H9 (cell line): ENCODE results near the gene LAIR2. TPM values are rescaled to one million over a fixed set of nuclear protein-coding genes. Genes with fewer than 3 reads are reported as not detected.
"Not testable (repeated sequence)": the region's sequence is repeated elsewhere in the genome, so short reads cannot be mapped to it uniquely, and the experiment has no call there.

ENCODE experiments used
- DNase-seq: peaks from one replicate; pipeline ENCODE4 v3.0.0-alpha.2; 2017
- H2AFZ ChIP-seq: one replicate; pipeline ENCODE4 v1.6.1; 2013; ENCODE audit warnings: mild to moderate bottlenecking, low read length, control low read depth, moderate library complexity
- H2AK5ac ChIP-seq: 2 replicates; pipeline ENCODE4 v1.6.1; 2013; ENCODE audit warnings: low read length, control low read depth, mixed read lengths; ENCODE audit not compliant: insufficient read length
- H2BK120ac ChIP-seq: one replicate; pipeline ENCODE4 v1.6.1; 2013; ENCODE audit warnings: low read depth, mild to moderate bottlenecking, low read length, control low read depth, inconsistent platforms; ENCODE audit not compliant: poor library complexity, severe bottlenecking
- H2BK12ac ChIP-seq: 2 replicates; pipeline ENCODE4 v1.6.1; 2013; ENCODE audit warnings: low read length, control low read depth, mixed read lengths, low read depth; ENCODE audit not compliant: insufficient read length
- H2BK15ac ChIP-seq: 2 replicates; pipeline ENCODE4 v1.6.1; 2013; ENCODE audit warnings: low read depth, low read length, control low read depth
- H2BK20ac ChIP-seq: one replicate; pipeline ENCODE4 v1.6.1; 2013; ENCODE audit warnings: low read depth, mild to moderate bottlenecking, low read length, control low read depth, inconsistent platforms; ENCODE audit not compliant: poor library complexity, severe bottlenecking
- H2BK5ac ChIP-seq: 2 replicates; pipeline ENCODE4 v1.6.1; 2013; ENCODE audit warnings: low read length, control low read depth, mixed read lengths; ENCODE audit not compliant: insufficient read length
- H3K14ac ChIP-seq: 2 replicates; pipeline ENCODE4 v1.6.1; 2013; ENCODE audit warnings: low read length, control low read depth; ENCODE audit not compliant: insufficient read depth
- H3K18ac ChIP-seq: 2 replicates; pipeline ENCODE4 v1.6.1; 2013; ENCODE audit warnings: low read depth, mild to moderate bottlenecking, mixed read lengths, low read length, control low read depth; ENCODE audit not compliant: insufficient read length
- H3K23ac ChIP-seq: 2 replicates; pipeline ENCODE4 v1.6.1; 2013; ENCODE audit warnings: low read length, control low read depth, mixed read lengths, low read depth; ENCODE audit not compliant: insufficient read length
- H3K23me2 ChIP-seq: 2 replicates; pipeline ENCODE4 v1.6.1; 2013; ENCODE audit warnings: low read depth, mild to moderate bottlenecking, mixed read lengths, low read length, control low read depth; ENCODE audit not compliant: insufficient read length, poor library complexity, severe bottlenecking
- H3K27ac ChIP-seq: 2 replicates; pipeline ENCODE4 v1.5.1; 2013; ENCODE audit warnings: low read length, control low read depth, mixed read lengths, low read depth; ENCODE audit not compliant: insufficient read length
- H3K27me3 ChIP-seq: 2 replicates; pipeline ENCODE4 v1.6.1; 2013; ENCODE audit warnings: low read length, control low read depth, inconsistent platforms; ENCODE audit not compliant: insufficient read depth
- H3K4ac ChIP-seq: 2 replicates; pipeline ENCODE4 v1.6.1; 2013; ENCODE audit warnings: low read depth, mild to moderate bottlenecking, control low read depth, inconsistent platforms, low read length, moderate library complexity
- H3K4me1 ChIP-seq: 2 replicates; pipeline ENCODE4 v1.6.1; 2013; ENCODE audit warnings: low read length, control low read depth, inconsistent platforms; ENCODE audit not compliant: insufficient read depth
- H3K4me2 ChIP-seq: 2 replicates; pipeline ENCODE4 v1.6.1; 2013; ENCODE audit warnings: low read length, control low read depth, mixed read lengths; ENCODE audit not compliant: insufficient read length, insufficient read depth
- H3K56ac ChIP-seq: 2 replicates; pipeline ENCODE4 v1.6.1; 2013; ENCODE audit warnings: low read depth, mild to moderate bottlenecking, mixed read lengths, low read length, control low read depth; ENCODE audit not compliant: insufficient read length
- H3K79me1 ChIP-seq: 2 replicates; pipeline ENCODE4 v1.6.1; 2013; ENCODE audit warnings: low read depth, mild to moderate bottlenecking, moderate library complexity, low read length, control low read depth, inconsistent platforms; ENCODE audit not compliant: insufficient read depth, poor library complexity, severe bottlenecking
- H3K79me2 ChIP-seq: 2 replicates; pipeline ENCODE4 v1.6.1; 2013; ENCODE audit warnings: low read length, control low read depth, inconsistent platforms; ENCODE audit not compliant: insufficient read depth
- H3K9ac ChIP-seq: 2 replicates; pipeline ENCODE4 v1.6.1; 2013; ENCODE audit warnings: low read length, control low read depth, mixed read lengths; ENCODE audit not compliant: insufficient read length; ENCODE audit errors: extremely low read depth
- H3K9me3 ChIP-seq: one replicate; pipeline ENCODE4 v1.6.1; 2013; ENCODE audit warnings: low read depth, low read length, inconsistent platforms; ENCODE audit not compliant: control insufficient read depth
- H3T11ph ChIP-seq: one replicate; pipeline ENCODE4 v1.6.1; 2013; ENCODE audit warnings: mild to moderate bottlenecking, low read length, control low read depth, inconsistent platforms
- H4K20me1 ChIP-seq: one replicate; pipeline ENCODE4 v1.6.1; 2013; ENCODE audit not compliant: control insufficient read depth, insufficient read length, insufficient read depth
- H4K5ac ChIP-seq: 2 replicates; pipeline ENCODE4 v1.6.1; 2013; ENCODE audit warnings: low read depth, mild to moderate bottlenecking, mixed read lengths, low read length, control low read depth; ENCODE audit not compliant: insufficient read length
- H4K8ac ChIP-seq: replicated peaks from 2 replicates; pipeline ENCODE4 v1.6.1; 2013; ENCODE audit warnings: low read length, control low read depth, mixed read lengths, low read depth; ENCODE audit not compliant: insufficient read length
- H4K91ac ChIP-seq: 2 replicates; pipeline ENCODE4 v1.6.1; 2013; ENCODE audit warnings: low read depth, mild to moderate bottlenecking, moderate library complexity, mixed read lengths, low read length, control low read depth; ENCODE audit not compliant: insufficient read length
- H3K27ac Mint-ChIP-seq, 3 experiments: 2 replicates in 2 of 3; 3 replicates in 1 of 3; pipeline ENCODE4 v1.8.0; 2020 to 2021; ENCODE audit warnings: mixed read lengths in 3 of 3, mild to moderate bottlenecking in 1 of 3, moderate library complexity in 1 of 3
- H3K27me3 Mint-ChIP-seq: 2 replicates; pipeline ENCODE4 v1.8.0; 2021; ENCODE audit warnings: low read depth, mild to moderate bottlenecking, moderate library complexity, mixed read lengths
- H3K36me3 Mint-ChIP-seq, 3 experiments: 2 replicates in 2 of 3; 3 replicates in 1 of 3; pipeline ENCODE4 v1.8.0; 2020 to 2021; ENCODE audit warnings: low read depth in 3 of 3, mixed read lengths in 3 of 3; ENCODE audit not compliant: insufficient read depth in 1 of 3
- H3K4me1 Mint-ChIP-seq, 2 experiments: 2 replicates each; pipeline ENCODE4 v1.8.0; 2020; ENCODE audit warnings: mixed read lengths in 2 of 2
- H3K4me3 Mint-ChIP-seq, 2 experiments: 2 replicates in 1 of 2; 3 replicates in 1 of 2; pipeline ENCODE4 v1.8.0; 2020 to 2021; ENCODE audit warnings: mild to moderate bottlenecking in 2 of 2, mixed read lengths in 2 of 2, moderate library complexity in 1 of 2
- H3K9me3 Mint-ChIP-seq, 2 experiments: 2 replicates in 1 of 2; 3 replicates in 1 of 2; pipeline ENCODE4 v1.8.0; 2020; ENCODE audit warnings: mild to moderate bottlenecking in 2 of 2, mixed read lengths in 2 of 2, moderate library complexity in 1 of 2
- WGBS: extraction: QIAGEN DNeasy Blood & Tissue Kit; methylation state at CpG from one replicate; pipeline ENCODE4 v1.1.7; 2013; ENCODE audit warnings: missing lambda C conversion rate, low lambda C conversion rate, mixed read lengths; ENCODE audit not compliant: insufficient read length; ENCODE audit errors: extremely low coverage; 5-methylcytosine and 5-hydroxymethylcytosine counted together
- total RNA-seq: library from RNA; stranded (reverse); gene quantifications from 2 replicates; pipeline ENCODE4 v1.2.1, GENCODE V29; 2021
- TF ChIP-seq, protein P1 (sequence below): fragments of 200-600 bp; sonication (generic); conservative IDR thresholded peaks from 3 replicates; pipeline ENCODE4 v1.8.0; 2021; ENCODE audit warnings: antibody characterized with exemption, mild to moderate bottlenecking

LAIR2 gene
- total RNA-seq, 1 experiment from 2014 or later = not detected

- H3K23me2 ChIP-seq = peaks cover 11% of the 10 kb centered on the region
- H4K91ac ChIP-seq = no peak overlapping the region
- no peaks in the 10 kb centered on the region for H4K20me1 ChIP-seq
- H3K9ac ChIP-seq = no peak overlapping the region
- H2AK5ac ChIP-seq = no peak overlapping the region
- H4K5ac ChIP-seq = no peak overlapping the region
- H3K79me1 ChIP-seq = no peaks in the 10 kb centered on the region
- no peak overlapping the region for H3K23ac ChIP-seq
- H3K4me1 Mint-ChIP-seq = peaks cover 14 to 17% of the 10 kb centered on the region in 2 experiments
- no peak for DNase-seq
- no peak overlapping the region for H2BK5ac ChIP-seq
- no peak overlapping the region for H2BK15ac ChIP-seq
- no CpG with 5 or more reads among the region's 49 CpGs for WGBS
- no peaks in the 10 kb centered on the region for H3K79me2 ChIP-seq
- no peaks in the 10 kb centered on the region for H3K4me1 ChIP-seq
- 0 out of 5 replicates have a peak, but pooled peaks cover 0 to 3% of the 10 kb centered on the region in 2 experiments for H3K9me3 Mint-ChIP-seq
- H3K56ac ChIP-seq = no peak overlapping the region
- no peak overlapping the region for H3K27ac ChIP-seq
- peaks cover 2% of the 10 kb centered on the region; the same call in 1 of the 2 replicates for H3K27me3 ChIP-seq
- H3K9me3 ChIP-seq = no peaks in the 10 kb centered on the region
- no peak overlapping the region for H4K8ac ChIP-seq
- no peak overlapping the region for H3K27ac Mint-ChIP-seq
- peaks cover 43% of the 10 kb centered on the region for H3K27me3 Mint-ChIP-seq
- no peak overlapping the region for H2AFZ ChIP-seq
- no peak overlapping the region for H2BK120ac ChIP-seq
- no peak overlapping the region for H2BK20ac ChIP-seq
- H3K4ac ChIP-seq = no peak overlapping the region
- no peak overlapping the region for H3K14ac ChIP-seq
- H3K4me2 ChIP-seq = no peak overlapping the region
- peak overlapping the region; percentile 32 to 73 for H3K4me3 Mint-ChIP-seq
- no peak overlapping the region for H3T11ph ChIP-seq
- peaks cover 0 to 15% (median 14%) of the 10 kb centered on the region in 3 experiments; a peak in 6 of 7 replicates for H3K36me3 Mint-ChIP-seq
- TF ChIP-seq, protein P1, sequence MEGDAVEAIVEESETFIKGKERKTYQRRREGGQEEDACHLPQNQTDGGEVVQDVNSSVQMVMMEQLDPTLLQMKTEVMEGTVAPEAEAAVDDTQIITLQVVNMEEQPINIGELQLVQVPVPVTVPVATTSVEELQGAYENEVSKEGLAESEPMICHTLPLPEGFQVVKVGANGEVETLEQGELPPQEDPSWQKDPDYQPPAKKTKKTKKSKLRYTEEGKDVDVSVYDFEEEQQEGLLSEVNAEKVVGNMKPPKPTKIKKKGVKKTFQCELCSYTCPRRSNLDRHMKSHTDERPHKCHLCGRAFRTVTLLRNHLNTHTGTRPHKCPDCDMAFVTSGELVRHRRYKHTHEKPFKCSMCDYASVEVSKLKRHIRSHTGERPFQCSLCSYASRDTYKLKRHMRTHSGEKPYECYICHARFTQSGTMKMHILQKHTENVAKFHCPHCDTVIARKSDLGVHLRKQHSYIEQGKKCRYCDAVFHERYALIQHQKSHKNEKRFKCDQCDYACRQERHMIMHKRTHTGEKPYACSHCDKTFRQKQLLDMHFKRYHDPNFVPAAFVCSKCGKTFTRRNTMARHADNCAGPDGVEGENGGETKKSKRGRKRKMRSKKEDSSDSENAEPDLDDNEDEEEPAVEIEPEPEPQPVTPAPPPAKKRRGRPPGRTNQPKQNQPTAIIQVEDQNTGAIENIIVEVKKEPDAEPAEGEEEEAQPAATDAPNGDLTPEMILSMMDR = no peak
- no peak overlapping the region for H3K18ac ChIP-seq
- H2BK12ac ChIP-seq = no peak overlapping the region
Measured at GRCh38 chr19:54465426-54466109, 37.1 kb upstream of the LAIR2 start.

DNA sequence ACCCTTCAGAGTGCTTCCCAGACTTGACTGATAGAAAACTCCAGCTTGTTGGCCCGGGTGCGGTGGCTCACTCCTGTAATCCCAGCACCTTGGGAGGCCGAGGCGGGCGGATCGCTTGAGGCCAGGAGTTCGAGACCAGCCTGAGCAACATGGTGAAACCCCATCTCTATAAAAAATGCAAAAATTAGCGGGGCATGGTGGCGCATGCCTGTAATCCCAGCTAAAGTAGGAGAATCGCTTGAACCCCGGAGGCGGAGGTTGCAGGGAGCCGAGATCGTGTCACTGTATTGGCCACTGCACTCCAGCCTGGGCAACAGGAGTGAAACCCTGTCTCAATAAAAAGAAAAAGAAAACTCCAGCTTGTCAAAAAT, 36.5 kb upstream of the LAIR2 start:
- H3K4ac ChIP-seq, H3K9ac ChIP-seq, H3T11ph ChIP-seq, H3K79me1 ChIP-seq, H2BK15ac ChIP-seq, H4K20me1 ChIP-seq, H4K91ac ChIP-seq, H3K4me2 ChIP-seq, H2BK120ac ChIP-seq, H3K79me2 ChIP-seq, H3K23ac ChIP-seq, H3K27ac Mint-ChIP-seq, H4K5ac ChIP-seq, DNase-seq, H3K9me3 ChIP-seq, H4K8ac ChIP-seq, H2AFZ ChIP-seq, H2BK20ac ChIP-seq, H2AK5ac ChIP-seq, H3K56ac ChIP-seq, H2BK5ac ChIP-seq, H3K27me3 ChIP-seq, H3K14ac ChIP-seq, H3K18ac ChIP-seq, H3K27ac ChIP-seq, H3K4me1 ChIP-seq, H2BK12ac ChIP-seq, H3K9me3 Mint-ChIP-seq: not testable (repeated sequence)
- Mint-ChIP-seq H3K4me3 (peak overlapping the region in 1 of 2 experiments; percentile 73; a peak in 2 of 5 replicates), H3K27me3 (peaks cover 49% of the 10 kb centered on the region), H3K36me3 (peaks cover 0 to 11% (median 10%) of the 10 kb centered on the region in 3 experiments; a peak in 6 of 7 replicates), H3K4me1 (peaks cover 17 to 21% of the 10 kb centered on the region in 2 experiments)
- WGBS = no CpG with 5 or more reads among the region's 14 CpGs
- H3K23me2 ChIP-seq = peaks cover 13% of the 10 kb centered on the region
